T-helper 1 cell treated with Interleukin-12 subunit alpha and Interleukin-12 subunit beta and Interleukin-4 antibody, amounts not matched to agents 30 μg/mL and 1 μg/mL, for 36 hours (primary cell): ENCODE results near the gene COL8A1.

ENCODE experiments used
- H3K27ac Mint-ChIP-seq: one replicate; pipeline ENCODE4 v1.8.0; 2021; ENCODE audit warnings: mild to moderate bottlenecking, mixed read lengths
- H3K27me3 Mint-ChIP-seq: one replicate; pipeline ENCODE4 v1.8.0; 2021; ENCODE audit warnings: low read depth, mixed read lengths
- H3K36me3 Mint-ChIP-seq: one replicate; pipeline ENCODE4 v1.8.0; 2021; ENCODE audit warnings: low read depth, mixed read lengths
- H3K4me1 Mint-ChIP-seq: one replicate; pipeline ENCODE4 v1.8.0; 2021; ENCODE audit warnings: low read depth, mixed read lengths
- H3K4me3 Mint-ChIP-seq: one replicate; pipeline ENCODE4 v1.8.0; 2021; ENCODE audit warnings: mild to moderate bottlenecking, moderate library complexity, mixed read lengths
- H3K9me3 Mint-ChIP-seq: one replicate; pipeline ENCODE4 v1.8.0; 2021; ENCODE audit warnings: mixed read lengths

Gene COL8A1

DNA sequence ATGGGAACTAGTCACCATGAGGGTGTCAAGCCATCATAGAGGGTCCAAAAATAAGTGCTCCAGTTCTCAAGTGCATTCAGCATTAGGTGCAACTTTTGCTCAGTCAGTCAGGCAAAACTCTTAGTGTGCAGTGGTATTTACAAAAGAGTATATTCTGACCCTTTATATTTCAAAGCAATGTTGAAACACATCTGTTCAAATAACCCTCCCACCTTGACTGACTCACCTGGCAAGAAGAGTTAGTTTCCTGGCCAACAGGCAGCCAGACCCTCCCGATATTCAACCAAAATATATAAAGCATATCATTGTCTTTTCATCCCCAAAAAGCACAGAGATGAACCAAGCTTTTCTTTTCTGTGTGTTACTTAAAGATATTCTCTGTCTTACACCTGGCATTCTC is 7.6 kb upstream of the COL8A1 start:
- H3K27ac Mint-ChIP-seq: no peak overlapping the region
- no peak overlapping the region for H3K4me3 Mint-ChIP-seq
- no peaks in the 10 kb centered on the region for H3K36me3 Mint-ChIP-seq
- no peaks in the 10 kb centered on the region for H3K9me3 Mint-ChIP-seq
- H3K27me3 Mint-ChIP-seq: peaks cover 18% of the 10 kb centered on the region
- no peaks in the 10 kb centered on the region for H3K4me1 Mint-ChIP-seq

DNA sequence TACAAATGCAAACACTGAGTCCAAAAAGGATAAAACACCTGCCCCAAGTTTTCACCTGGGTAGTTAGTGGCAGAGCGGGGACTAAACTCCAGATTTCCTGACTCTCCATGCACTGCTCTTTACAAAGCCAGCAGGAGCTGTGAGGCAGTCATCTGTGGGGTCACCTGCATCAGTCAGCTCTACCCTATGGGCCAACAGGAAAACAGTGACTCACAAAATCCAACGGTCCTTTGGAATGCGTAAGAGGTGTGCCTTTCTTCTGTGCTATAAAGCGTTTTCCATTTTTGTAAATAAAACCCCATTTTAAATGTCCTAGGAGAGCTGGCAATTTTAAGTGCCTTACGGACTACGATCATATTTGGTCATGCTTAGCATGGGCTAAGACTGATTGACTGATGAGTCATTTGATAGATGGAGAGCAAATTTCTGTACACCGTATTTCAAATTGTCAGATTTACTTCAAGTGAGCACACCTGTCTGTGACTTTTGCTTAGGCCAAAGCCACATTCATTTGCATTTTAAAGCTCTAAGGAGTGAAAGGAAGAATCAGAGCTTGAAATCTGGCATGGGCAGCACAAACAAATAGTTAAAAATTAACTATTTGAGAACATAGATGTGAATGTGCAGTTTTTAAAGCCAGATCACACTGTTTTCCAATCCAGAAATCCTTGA is 4.4 kb upstream of the COL8A1 start:
- no peak overlapping the region for H3K4me3 Mint-ChIP-seq
- no peak overlapping the region for H3K27ac Mint-ChIP-seq
- peaks cover 47% of the 10 kb centered on the region for H3K27me3 Mint-ChIP-seq
- peaks cover 8% of the 10 kb centered on the region for H3K4me1 Mint-ChIP-seq
- H3K9me3 Mint-ChIP-seq: no peaks in the 10 kb centered on the region
- no peaks in the 10 kb centered on the region for H3K36me3 Mint-ChIP-seq

DNA sequence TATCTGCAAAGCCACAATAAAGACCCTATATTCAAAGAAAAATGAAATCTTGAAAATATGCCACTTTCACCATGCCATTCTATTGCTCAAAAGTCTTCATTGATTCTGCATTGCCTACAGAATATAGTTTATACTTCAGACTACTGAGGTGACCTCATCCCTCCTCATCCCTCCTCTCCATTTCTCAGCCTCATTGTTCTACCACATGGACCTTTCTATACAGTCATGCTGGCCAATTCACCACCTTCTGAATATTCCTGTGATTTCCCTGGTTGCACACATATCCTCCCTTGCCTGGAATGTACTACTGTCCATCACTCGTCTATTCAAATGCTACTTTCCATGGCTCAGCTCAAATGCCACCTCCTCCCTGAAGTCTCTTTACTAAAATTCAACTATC is 3.5 kb upstream of the COL8A1 start:
- Mint-ChIP-seq H3K27ac (no peak overlapping the region), H3K4me1 (peaks cover 8% of the 10 kb centered on the region), H3K27me3 (peaks cover 55% of the 10 kb centered on the region), H3K36me3 (no peaks in the 10 kb centered on the region), H3K4me3 (no peak overlapping the region), H3K9me3 (no peaks in the 10 kb centered on the region)

DNA sequence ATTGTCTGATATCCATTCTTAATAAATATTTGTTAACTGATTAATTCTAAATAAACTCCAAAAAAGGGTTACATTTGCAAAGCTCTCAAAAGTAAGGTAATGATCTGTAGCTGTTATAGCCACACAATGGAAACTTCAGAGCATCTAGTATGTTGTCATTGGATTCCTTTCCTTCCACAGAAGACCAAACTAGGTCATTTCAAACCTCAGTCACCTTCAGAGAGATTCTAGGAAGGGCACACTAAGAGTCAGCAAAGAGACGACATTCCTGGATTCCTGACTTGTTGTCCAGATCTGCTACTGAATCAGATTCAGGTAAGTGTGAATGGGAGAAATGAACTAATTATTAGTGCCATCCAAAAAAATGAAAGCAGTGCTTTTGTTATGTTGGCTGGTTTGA is 3.0 kb upstream of the COL8A1 start:
- Mint-ChIP-seq H3K27ac (no peak overlapping the region), H3K4me3 (no peak overlapping the region), H3K4me1 (peaks cover 8% of the 10 kb centered on the region), H3K36me3 (no peaks in the 10 kb centered on the region), H3K9me3 (no peaks in the 10 kb centered on the region), H3K27me3 (peaks cover 60% of the 10 kb centered on the region)

DNA sequence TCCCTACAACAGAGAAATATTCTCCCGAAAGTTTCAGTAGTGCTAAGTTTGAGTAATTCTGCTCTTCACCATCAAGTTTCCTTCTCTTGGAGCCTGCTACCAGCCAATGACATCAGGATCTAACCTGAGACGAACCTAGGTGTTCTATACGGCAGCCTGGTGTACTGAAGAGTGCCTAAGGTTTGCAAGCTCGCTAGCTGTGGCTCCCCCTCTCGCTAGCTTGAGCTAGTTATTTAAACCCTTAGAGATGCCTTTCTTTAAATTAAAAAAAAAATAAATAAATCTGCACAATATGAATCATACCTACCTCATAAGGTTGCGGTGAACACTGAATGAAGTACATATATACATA is 1.4 kb upstream of the COL8A1 start:
- no peak overlapping the region for H3K4me3 Mint-ChIP-seq
- peaks cover 74% of the 10 kb centered on the region for H3K27me3 Mint-ChIP-seq
- peaks cover 8% of the 10 kb centered on the region for H3K4me1 Mint-ChIP-seq
- no peaks in the 10 kb centered on the region for H3K36me3 Mint-ChIP-seq
- no peaks in the 10 kb centered on the region for H3K9me3 Mint-ChIP-seq
- H3K27ac Mint-ChIP-seq: no peak overlapping the region

DNA sequence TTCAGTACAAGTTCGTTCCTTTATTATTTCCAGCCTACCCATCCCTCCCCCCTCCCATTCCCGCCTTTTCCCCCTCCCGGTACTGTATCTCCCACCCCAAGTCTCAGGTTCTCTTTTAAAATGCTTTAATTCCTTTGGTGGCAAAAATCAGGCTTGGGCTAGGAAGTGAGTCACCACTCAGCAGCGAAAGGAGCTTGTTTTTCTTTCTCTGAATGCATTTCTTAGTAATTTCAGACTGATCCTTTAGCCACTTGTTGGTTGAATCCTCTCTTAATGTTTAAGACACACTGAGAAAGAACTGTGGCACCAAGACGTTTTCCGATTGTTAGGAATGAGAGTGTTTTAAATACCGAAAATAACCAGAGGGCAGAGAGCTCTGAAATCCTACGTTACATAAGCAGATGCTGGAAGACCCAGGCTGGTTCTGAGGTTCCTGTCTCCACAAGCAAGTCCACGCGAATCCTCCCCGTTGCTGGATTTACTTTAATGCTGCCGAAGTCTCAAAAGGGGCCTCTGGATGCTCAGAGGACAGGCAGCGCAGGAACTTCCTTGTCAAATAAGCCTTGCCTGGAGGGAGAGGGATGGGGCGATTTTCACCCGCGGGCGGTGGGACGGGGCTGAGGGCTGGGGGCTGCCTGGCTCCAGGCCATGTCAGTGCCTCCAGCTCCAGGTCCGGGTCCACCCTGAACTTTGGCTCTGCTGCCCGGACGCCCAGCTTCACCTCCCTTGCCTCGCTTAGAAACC is 854 bp upstream of the COL8A1 start:
- Mint-ChIP-seq H3K27me3 (peaks cover 74% of the 10 kb centered on the region), H3K27ac (no peak overlapping the region), H3K36me3 (no peaks in the 10 kb centered on the region), H3K9me3 (no peaks in the 10 kb centered on the region), H3K4me3 (no peak overlapping the region), H3K4me1 (peaks cover 8% of the 10 kb centered on the region)

DNA sequence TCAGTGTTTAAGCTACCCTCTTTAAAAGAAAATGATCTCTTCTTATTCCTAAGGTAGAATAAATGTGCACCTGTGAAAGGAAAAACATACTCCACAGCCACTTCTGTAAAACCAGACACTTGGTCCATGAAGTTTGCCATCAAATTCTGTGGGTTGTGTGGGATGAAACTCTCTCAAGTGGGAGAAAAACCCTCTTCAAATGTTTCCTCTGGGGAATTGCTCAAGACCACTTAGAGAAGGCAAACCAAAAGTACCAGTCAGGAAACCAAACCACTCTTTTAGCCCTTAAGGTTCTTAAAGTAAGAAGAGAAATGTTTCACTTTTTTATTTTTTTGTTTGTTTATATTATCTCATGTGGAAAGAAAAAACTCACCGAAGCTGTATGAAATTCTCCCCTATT is 1.2 kb downstream of the COL8A1 start:
- Mint-ChIP-seq H3K27me3 (peaks cover 76% of the 10 kb centered on the region), H3K9me3 (no peaks in the 10 kb centered on the region), H3K4me3 (no peak overlapping the region), H3K27ac (no peak overlapping the region), H3K4me1 (peaks cover 8% of the 10 kb centered on the region), H3K36me3 (no peaks in the 10 kb centered on the region)

DNA sequence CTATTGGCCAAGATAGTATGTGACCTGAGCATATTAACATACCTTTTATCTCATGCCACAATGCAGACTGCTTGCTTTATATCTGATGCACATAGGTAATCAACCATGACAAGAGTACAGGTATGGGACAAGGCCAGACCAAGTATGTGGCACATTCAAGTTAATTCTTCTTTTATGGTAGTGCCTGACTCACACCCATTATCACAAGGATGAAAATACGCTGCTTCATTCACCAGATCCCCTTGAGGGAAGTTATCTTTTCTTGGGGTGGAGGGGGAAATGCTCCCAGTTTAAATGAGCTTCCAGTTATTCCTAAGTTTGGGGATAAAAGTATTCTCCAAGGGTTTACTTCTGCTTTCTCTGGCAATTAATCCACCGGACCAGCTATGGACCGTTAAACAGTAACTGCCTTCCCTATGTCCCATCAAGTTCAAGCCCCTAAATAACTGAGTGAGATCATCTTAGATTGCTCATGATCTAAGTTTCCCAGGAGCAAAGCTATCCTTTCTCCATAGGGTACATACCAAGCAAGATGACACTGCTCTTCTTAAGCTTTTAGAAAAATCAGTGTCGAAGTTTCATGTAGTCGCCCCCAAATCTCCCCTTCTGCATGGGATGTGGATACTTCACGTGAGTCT is 1.9 kb downstream of the COL8A1 start:
- no peak overlapping the region for H3K4me3 Mint-ChIP-seq
- H3K36me3 Mint-ChIP-seq: no peaks in the 10 kb centered on the region
- no peaks in the 10 kb centered on the region for H3K9me3 Mint-ChIP-seq
- peaks cover 8% of the 10 kb centered on the region for H3K4me1 Mint-ChIP-seq
- no peak overlapping the region for H3K27ac Mint-ChIP-seq
- H3K27me3 Mint-ChIP-seq: peaks cover 72% of the 10 kb centered on the region

DNA sequence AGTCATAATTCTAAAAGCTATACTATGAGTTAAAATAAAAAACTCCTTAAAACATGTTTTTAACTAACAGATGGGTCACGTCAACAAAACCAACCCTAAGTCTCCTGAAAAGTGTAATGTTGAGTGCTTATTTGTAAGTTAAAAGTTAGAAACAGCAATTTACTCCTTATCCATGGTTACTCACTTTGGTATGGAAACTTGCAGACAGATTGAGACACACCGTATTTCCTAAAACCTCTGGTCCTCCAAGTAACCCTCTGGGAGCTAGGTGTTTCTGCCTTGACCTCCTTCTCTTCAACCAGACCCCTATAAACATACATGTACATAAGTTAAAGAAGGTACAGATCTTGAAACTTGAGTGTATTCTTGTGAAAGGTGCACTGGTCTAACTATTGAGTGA is 3.1 kb downstream of the COL8A1 start:
- H3K36me3 Mint-ChIP-seq: no peaks in the 10 kb centered on the region
- peaks cover 63% of the 10 kb centered on the region for H3K27me3 Mint-ChIP-seq
- peaks cover 8% of the 10 kb centered on the region for H3K4me1 Mint-ChIP-seq
- no peak overlapping the region for H3K4me3 Mint-ChIP-seq
- no peaks in the 10 kb centered on the region for H3K9me3 Mint-ChIP-seq
- H3K27ac Mint-ChIP-seq: no peak overlapping the region

DNA sequence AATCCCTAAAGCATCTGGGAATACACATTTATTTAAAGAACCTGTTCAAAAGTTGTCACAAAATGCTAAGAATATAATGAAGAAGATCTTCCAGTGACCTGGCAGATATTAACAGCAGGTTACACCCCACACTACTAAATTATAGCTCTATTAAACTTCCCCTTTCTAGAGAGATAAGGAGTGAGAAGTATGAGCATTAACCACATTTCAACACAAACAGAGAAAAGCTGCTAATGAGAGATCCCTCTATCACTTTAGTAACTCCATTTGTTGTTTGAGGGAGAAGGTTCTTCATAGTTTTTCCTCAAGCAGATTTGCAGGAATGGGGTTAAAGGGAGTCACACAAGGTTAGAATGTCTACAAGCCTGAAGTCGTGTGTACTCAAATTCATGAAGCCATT is 3.6 kb downstream of the COL8A1 start:
- Mint-ChIP-seq H3K36me3 (no peaks in the 10 kb centered on the region), H3K27ac (no peak overlapping the region), H3K4me3 (no peak overlapping the region), H3K27me3 (peaks cover 59% of the 10 kb centered on the region), H3K9me3 (no peaks in the 10 kb centered on the region), H3K4me1 (peaks cover 8% of the 10 kb centered on the region)

DNA sequence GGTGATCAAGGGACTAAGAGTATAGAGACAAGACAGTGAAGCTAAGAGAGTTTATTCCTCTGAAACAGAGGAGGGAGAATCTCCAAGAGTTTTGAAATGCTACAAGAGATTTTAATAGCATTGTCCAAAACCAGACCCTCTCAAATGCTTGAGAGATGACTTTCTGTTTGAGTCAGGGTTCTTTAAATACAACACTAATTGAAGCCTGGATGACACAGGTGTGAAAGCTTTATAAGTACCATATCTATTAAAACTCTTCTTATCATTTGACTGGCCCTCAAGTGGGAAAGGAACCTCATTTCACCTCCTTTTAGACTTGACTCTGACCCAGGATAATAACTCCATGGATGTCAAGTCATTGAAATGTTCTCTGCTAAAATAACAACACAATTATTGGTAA is 5.6 kb downstream of the COL8A1 start:
- H3K27me3 Mint-ChIP-seq: peaks cover 43% of the 10 kb centered on the region
- H3K27ac Mint-ChIP-seq: no peak overlapping the region
- no peaks in the 10 kb centered on the region for H3K36me3 Mint-ChIP-seq
- H3K4me3 Mint-ChIP-seq: no peak overlapping the region
- no peaks in the 10 kb centered on the region for H3K4me1 Mint-ChIP-seq
- H3K9me3 Mint-ChIP-seq: no peaks in the 10 kb centered on the region

DNA sequence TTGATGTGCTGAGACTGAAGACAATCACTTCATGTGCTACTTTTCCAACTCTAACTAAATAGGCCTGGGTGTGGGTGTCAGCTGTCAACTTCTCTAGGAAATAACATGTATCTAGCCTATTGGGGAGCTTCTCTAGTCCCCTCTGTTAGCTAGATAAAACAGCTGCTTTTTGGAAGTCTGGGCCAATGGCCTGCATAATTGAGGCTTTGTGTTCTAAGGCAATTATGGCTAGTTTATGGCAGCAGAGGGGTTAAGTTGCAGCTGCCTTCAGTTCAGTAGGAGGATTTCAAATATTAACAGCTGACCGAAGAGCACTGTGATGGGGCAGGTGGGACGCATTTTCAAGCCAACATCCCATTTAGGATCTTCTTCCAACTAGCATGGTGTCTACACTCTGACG is 6.4 kb downstream of the COL8A1 start:
- H3K4me1 Mint-ChIP-seq: no peaks in the 10 kb centered on the region
- no peak overlapping the region for H3K27ac Mint-ChIP-seq
- peaks cover 38% of the 10 kb centered on the region for H3K27me3 Mint-ChIP-seq
- H3K9me3 Mint-ChIP-seq: no peaks in the 10 kb centered on the region
- H3K4me3 Mint-ChIP-seq: no peak overlapping the region
- H3K36me3 Mint-ChIP-seq: no peaks in the 10 kb centered on the region

DNA sequence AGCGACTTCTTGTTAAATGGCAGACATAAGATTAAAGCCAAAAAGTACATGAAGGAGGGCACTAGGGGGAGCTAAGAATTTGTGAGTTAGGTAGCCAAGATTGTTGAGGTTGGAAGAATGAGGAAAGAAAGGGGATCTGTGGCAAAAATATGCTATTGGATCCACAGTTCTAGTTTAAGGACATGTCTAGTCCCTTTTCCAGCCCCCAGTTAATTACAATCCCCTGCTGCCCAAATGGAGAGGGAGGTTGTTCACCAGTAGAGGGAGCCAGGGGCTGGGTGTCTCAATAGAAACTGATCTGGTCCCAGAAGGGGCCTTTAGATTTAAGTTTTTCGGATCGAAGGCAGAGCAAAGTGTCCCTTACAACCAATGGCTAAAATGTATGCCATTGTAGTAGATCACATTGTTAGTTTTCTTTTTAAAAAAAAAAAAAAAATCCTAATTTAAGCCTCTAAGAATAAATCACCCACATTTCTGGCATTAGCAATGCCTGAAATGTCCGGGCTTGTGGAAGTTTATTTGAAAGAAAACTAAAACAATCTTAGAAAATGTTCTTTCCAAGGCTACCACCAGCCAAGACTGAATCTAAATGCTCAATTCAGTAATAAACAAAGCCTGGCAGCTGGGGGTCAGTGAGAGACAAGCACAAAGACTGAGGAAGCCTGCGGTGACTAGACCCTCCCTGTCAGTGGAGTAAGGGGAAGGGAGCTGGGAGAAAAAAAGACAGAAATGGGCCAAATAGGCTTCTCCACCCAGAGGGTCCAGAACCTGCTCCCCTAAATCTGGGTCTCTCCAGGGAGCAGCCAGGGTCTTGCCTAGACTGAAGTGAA is 7.1 kb downstream of the COL8A1 start:
- Mint-ChIP-seq H3K36me3 (no peaks in the 10 kb centered on the region), H3K27ac (no peak overlapping the region), H3K4me1 (no peaks in the 10 kb centered on the region), H3K9me3 (no peaks in the 10 kb centered on the region), H3K4me3 (no peak overlapping the region), H3K27me3 (peaks cover 35% of the 10 kb centered on the region)

DNA sequence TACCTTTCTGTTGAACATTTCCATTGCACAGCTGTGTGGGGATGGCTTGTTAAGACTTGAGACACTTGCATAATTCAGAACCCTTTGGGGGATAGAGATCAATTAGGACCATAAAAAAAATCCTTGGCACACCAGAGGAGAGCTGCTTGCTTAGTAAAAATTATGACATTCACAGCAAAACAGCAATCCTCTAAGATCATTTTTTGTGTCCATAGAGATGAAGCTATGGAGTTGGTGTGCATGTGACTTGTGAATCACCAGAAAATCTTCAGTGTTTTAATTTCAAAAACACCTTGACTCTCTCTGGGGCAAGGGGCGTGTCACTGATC is 7.7 kb downstream of the COL8A1 start:
- Mint-ChIP-seq H3K36me3 (no peaks in the 10 kb centered on the region), H3K4me3 (no peak overlapping the region), H3K27me3 (peaks cover 30% of the 10 kb centered on the region), H3K27ac (no peak overlapping the region), H3K9me3 (no peaks in the 10 kb centered on the region), H3K4me1 (no peaks in the 10 kb centered on the region)

DNA sequence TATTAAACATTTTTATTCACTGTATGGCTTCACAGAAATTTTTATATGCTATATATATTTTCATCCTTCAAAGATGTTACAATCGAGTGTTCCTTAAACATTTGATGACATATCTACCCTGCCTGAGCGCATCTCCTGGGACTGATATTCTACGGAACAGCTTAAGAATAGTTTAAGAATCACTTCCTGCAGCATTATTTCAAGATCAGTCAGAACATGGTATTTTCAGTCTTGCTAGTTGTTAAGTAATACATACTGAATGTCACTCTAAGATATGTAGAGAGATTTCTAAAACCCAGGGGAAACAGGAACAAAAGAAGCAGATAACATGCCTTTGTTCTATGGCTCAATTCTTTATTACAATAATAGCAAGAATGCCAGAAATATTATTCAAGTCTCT is 8.7 kb downstream of the COL8A1 start:
- no peaks in the 10 kb centered on the region for H3K9me3 Mint-ChIP-seq
- H3K4me1 Mint-ChIP-seq: no peaks in the 10 kb centered on the region
- H3K27me3 Mint-ChIP-seq: peaks cover 20% of the 10 kb centered on the region
- H3K4me3 Mint-ChIP-seq: no peak overlapping the region
- H3K36me3 Mint-ChIP-seq: no peaks in the 10 kb centered on the region
- no peak overlapping the region for H3K27ac Mint-ChIP-seq
